Measurements from ENCODE around the gene ADAM12.

- TF ChIP-seq RARB (CRISPR knock-in tag; IDR thresholded peaks at IDR 0.05) (no peak), ZNF565 (CRISPR knock-in tag; conservative IDR thresholded peaks at IDR 0.05; ENCODE audit: low read depth) (no peak), ARNTL (CRISPR knock-in tag; IDR thresholded peaks at IDR 0.05; ENCODE audit: borderline replicate concordance, low read depth) (no peak)
- TF ChIP-seq, protein P1, sequence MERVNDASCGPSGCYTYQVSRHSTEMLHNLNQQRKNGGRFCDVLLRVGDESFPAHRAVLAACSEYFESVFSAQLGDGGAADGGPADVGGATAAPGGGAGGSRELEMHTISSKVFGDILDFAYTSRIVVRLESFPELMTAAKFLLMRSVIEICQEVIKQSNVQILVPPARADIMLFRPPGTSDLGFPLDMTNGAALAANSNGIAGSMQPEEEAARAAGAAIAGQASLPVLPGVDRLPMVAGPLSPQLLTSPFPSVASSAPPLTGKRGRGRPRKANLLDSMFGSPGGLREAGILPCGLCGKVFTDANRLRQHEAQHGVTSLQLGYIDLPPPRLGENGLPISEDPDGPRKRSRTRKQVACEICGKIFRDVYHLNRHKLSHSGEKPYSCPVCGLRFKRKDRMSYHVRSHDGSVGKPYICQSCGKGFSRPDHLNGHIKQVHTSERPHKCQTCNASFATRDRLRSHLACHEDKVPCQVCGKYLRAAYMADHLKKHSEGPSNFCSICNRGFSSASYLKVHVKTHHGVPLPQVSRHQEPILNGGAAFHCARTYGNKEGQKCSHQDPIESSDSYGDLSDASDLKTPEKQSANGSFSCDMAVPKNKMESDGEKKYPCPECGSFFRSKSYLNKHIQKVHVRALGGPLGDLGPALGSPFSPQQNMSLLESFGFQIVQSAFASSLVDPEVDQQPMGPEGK (CRISPR knock-in tag; IDR thresholded peaks at IDR 0.05; ENCODE audit: borderline replicate concordance): no peak
These were observed 255.1 kb downstream of the ADAM12 start for GRCh38 chr10:126133082-126133620.
